Activated CD8-positive, alpha-beta memory T cell treated with anti-CD3 and anti-CD28 coated beads for 48 hours (primary cell): ENCODE results near the gene ZDHHC14.
"Not testable (repeated sequence)": the region's sequence is repeated elsewhere in the genome, so short reads cannot be mapped to it uniquely, and the experiment has no call there.

Experiments used
- DNase-seq, 3 experiments: peaks; one replicate each; pipeline ENCODE4 v3.0.0-alpha.2; 2020; ENCODE audit warnings: low read depth in 2 of 3, low spot score in 2 of 3

Gene ZDHHC14

DNA sequence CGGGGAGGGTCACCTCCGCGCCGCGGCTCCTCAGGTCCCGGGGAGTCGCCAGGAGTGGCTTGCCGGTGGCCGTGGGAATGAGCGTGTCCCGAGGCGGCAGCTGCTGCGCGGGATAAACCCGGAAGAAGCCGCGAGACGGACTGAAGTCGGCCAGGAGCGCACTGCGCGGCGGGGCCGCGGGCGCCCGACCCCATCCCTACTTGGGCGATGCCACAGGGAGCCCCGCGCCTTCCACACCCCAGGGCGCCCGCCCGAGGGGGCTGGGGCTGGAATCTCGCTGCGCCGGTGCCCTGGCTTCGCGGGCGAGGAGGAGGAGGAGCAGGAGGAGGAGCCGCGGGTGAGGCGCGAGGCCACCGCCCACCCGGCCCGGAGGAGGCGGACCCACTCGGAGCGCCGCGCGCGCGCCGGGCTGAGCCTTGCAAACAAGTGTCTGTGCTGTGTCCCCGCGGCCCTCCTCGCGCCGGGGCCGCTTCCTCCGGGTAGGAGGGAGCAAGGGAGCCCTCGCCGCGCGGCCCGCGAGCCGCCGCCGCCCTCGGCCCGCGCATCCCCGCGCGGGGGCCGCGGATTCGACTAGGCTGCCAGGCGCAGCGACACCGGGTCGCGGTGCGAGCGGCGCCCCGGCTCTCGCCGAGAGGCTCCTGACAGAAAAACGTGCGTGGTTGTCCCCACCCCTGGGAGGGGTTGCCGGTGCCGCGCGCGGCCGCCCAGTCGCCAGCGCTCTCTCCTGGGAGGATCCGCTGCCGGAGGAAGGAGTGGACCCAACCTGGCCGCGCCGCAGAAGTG is at the start of gene ZDHHC14:
ZDHHC14 (plus strand) TSS at position 412 of the 783 bp plus-strand sequence.
- DNase-seq, result peak; percentile 66 to 83 (median 83)

DNA sequence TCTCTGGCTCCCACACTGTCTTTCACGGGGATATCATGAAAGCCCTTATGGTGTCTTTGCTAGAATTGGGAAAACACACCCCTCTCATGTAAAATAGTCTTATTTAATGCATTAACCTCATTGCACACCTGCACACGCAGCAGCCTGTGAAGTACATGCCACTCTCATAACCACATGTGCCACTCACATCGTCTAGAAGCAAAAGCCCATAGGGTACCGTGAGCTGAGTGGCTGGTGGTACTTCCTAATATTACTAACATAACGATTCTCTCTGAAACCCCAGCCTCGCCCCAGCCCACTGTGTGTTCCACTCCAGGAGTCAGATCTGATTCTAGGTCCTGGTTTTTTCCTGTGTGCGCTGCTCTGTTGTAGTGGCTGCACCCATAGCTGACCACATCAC is 48.2 kb upstream of the ZDHHC14 start:
- DNase-seq, result no peak

DNA sequence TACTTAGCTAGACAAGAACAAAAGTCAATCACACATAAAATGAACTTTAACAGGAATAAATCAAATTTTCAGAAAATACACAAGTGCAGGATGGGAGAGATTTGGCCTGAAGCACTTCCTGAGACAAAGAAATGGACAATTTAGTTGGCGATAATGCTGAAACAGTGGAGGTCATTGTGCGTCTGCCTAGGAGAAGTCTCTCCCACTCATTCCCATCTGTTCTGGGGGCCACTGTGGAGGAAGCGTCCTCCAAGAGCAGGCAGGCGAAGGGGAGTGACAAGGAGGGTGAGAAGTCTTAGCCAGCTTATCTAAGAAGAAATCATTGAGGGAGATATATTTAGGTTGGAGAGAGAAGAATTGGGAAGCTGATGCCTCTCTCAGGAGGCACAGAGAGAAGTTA is 47.5 kb upstream of the ZDHHC14 start:
- no peak for DNase-seq

DNA sequence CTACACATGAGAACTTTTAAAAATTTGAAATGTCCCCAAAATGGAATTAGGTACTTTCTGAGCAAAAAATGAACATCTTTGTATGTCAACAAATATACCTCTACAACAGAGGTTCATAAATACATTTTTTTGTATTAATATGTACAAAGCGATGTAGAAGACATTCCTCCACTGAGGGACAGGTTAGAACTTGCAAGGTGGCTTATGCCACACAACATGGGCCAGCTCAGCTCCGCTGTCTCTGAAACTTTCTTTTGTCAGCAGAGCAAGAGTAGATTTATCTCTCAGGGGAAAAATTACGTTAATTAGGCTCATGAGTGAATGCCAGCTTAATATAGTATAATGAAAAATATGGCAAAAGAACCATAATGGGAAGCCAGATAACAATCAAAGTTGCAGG is 47.0 kb upstream of the ZDHHC14 start:
- no peak for DNase-seq

DNA sequence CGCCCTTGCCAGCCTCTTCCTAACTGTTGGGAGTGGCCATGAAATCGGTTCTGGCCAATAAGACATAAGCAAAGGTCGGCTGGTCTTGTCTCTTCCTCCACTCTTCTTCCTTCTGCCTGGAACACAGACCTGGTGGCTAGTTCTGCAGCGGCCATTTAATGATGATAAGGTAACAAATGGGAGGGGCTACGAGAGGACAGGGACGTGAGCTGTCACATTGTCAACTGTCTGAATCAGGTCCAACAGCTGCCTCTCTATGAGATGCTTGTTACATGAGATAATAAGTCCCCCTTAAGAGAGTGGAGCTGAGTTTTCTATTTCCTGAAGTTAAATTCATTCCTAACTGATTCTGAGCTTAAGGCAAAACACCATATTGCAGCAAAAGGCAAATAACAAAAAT is 45.2 kb upstream of the ZDHHC14 start:
- DNase-seq, result no peak

DNA sequence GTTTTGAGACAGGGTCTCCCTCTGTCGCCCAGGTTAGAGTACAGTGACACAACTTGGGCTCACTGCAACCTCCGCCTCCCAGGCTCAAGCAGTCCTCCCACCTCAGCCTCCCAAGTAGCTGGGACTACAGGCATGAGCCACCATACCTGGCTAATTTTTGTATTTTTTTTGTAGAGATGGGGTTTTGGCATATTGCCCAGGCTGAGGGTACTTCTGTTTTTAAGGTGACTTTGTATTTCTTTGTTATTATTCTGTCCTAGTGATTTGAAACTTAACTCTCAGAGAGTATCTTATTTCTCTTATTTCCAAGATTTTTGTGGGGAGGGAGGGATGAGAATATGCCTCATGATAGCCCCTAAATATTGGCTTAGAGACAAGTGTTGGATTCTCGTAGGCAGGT is 43.7 kb upstream of the ZDHHC14 start:
- DNase-seq, result not testable (repeated sequence)

DNA sequence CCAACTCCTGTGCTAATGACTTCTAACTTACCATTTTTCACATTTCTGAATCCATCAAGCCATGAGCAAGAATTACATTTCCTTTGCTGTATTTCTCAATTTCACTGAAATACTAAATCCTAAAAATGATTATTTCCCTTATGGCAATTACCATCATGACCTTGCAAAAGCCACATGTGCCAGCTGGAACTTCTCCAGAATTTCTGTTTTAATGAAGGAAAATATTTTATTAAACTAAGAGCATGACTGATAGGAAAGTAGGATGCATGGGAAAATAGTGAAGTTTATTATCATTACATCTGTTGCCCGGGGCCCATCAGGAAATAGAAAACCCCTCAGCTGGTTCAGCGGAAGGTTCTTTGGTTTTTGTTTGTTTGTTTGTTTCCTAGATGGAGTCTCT is 43.2 kb upstream of the ZDHHC14 start:
- no peak for DNase-seq

DNA sequence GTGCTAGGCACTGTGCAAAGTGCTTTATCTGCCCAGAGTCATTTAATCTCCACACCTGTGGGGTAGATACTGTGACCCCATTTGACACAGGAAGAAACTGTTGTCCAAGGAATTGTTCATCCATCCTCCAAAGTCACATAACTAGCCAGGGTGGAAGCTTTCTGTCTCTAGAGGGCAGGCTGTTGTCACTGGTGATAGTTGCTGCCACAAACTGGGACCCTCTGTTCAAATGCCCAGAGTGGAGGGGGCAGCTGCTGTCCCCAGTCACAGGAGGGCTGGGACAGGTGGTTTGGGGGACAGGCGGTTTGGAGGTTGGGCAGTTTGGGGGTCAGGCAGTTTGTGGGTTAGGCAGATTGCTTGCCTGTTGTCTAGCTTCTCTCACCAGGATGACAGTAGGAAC is 41.6 kb upstream of the ZDHHC14 start:
- DNase-seq, result no peak

DNA sequence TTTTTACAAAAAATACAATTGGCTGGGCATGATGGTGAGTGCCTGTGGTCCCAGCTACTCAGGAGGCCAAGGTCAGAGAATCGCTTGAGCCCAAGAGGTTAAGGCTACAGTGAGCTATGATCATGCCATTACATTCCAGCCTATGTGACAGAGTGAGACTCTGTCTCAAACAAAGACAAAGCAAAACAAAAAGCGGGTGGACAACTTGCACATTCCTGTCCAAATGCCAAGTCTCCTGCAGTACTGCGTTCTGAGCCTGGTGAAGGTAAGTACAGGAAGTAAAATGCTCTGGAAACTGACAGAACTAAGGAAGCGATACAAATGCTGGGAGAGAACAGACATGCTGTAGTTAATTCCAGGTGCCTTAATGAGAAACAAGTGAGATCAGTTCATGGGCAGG is 37.3 kb upstream of the ZDHHC14 start:
- DNase-seq, result no peak

DNA sequence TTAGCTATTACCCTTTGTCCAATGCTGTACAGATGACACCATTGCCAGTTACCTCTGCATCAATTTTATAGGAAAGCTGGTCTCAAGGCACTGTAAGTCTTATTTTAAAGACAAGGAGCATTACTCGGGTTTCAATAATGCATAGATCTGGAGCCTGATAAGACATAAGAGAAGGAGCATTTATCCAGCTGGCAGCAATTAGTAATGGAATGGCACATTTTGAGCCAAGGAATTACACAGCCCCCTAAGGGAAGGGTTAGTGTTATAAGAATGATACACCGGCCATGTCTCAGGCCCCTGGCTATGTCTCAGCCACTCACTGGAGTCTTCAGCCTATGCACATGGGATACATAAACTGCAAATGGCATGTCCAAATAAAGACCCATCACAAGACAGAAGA is 34.6 kb upstream of the ZDHHC14 start:
- no peak for DNase-seq

DNA sequence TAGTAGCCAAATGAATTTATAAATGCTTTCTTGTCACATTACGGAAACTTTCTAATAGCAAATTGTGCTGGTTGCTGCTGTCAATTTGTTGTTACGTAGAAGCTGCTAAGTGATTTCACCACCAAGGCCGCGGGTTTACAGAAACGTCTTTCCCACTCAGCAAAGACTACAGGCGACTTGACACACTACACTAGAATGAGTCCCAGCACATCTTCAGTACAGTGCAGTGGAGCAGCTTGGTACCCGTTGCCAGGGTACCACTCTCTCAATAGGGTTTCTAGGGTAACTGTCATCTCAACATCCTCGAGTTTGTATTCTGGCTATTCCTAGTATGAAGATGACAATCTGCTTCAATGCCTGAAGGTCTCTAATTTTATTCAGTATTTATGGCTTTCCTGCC is 22.7 kb upstream of the ZDHHC14 start:
- no peak for DNase-seq

DNA sequence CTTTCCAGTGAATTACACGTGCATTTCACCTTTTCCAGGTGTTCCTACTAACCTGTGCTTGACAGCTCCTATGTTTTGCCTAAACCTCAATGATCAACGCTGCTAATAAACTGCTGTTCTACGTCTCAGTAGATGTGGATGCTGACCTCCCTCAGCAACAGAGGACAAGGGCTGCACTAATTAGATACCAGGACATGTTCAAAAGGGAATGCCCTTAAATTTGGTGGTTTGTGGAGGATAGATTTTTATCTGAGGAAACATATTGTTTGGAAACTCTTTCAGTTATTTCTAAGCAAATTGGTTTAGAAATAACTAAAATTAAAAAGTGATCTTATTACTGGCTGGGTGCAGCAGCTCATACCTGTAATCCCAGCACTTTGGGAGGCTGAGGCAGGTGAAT is 19.1 kb upstream of the ZDHHC14 start:
- DNase-seq, result no peak

DNA sequence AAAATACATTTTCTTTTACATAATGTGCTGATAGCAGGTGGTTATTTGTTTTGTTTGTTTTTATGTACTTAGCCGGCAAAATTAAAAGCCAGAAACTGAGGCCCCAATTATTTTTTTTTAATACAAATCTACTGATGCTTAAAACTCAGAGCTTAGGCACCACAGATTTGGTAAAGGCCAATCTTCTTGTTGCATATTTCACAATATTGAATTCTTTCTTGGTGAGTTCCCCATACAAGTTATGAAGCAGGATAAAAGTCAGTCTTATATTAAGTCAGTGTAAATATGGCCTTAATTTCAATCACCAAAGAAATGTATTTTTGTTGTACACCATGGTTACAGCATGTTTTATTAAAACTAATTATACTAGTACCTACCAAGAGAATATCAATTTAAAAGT is 16.3 kb upstream of the ZDHHC14 start:
- no peak for DNase-seq

DNA sequence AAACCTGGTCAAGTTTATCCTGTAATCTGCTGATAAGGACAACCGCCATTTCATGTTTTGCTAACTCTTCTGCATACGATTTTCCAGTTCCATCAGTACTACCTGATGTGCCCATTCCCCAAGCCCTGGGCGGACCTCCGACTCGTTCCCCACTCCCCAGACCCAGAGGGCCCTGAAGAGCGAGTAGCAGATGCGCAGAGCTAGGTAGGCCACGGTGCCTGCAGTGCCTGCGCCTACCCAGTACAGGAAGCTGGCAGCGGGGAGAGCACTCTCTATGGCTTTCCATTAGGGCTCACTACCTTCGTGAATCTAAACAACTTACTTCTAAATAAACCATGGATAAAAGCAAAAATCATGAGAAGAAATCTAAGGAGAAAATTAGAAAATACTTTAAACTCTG is 14.3 kb upstream of the ZDHHC14 start:
- no peak for DNase-seq

DNA sequence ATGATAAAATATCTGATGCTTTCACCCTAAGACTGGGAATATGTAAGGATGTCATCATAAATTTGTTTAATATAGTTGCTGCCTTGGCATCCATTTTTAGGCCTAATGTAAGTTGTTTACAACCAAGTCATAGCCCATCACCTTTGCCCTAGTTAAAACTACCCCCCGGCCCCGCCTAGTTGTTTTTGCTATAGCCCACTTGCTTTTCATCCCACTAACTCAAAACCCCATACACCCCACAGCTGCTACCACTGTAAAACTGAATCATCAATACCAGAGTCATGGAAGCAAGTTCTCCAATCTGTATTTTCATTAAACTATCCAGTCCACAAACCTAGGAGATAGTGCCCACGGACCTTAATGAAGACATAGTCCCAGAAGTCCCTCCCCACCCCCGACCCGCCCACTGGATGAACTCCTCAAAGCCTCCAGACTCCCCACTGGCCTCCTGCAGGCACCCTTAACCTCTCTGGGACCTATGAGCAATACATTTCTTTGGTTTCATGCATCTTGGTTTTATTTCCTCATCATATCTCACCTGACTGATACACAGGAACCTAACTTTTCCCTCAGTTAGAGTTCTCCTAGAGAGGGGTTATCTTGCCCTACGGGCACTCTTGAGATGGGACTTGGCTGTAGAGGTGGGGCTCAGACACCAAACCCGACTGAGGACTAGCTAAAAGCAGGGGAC is 12.5 kb upstream of the ZDHHC14 start:
- no peak for DNase-seq

DNA sequence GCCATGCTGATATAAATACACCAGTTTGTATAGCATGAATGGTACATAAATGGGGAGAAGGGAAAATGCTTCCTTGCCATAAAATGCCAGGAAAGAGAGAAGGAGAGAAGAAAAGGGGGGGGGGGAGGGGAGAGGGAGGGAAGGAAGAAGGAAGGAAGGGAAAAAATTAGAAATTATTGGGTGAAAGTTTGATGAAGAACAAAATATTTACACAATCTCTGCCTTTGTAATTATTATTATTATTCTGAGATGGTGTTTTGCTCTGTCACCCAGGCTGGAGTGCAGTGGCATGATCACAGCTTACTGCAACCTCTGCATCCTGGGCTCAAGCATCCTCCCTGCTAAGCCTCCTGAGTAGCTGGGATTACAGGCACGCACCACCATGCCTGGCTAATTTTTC is 10.2 kb upstream of the ZDHHC14 start:
- DNase-seq, result no peak

DNA sequence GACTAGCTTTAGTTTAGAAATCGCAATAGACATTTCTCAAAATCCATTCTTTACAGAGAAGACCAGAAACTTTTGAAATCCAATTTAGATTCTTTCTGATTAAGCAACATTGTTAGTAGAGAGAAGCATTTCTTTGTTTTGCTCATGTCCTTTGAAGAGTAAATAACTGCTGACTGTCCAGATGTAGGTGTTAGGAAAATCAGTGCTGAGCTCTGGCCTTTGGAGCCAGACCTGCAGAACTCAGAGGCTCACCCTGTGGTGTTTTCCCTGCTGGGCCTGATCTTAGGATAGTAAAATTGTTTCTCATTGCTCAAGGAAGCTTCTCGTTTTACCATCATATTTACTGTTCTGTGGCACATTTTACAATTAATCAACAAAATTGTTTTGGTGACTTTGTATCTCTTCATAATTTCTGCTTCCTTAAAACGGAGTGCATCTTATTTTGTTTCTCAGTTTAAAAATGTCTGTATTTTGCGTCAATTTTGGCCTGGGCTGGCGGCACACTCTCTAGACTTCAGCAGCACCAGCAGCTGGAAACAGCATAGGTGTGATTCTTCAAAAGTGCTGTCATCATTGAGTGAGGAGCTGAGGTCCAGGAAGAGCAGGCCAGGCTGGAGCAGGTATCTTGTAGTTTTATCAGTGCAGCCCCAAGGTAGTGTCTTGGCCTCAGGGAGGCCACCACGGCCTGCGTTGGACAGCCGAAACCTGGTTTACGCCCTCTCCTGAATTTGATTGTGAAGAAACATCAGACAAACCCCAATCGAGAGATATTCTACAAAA is 8.3 kb upstream of the ZDHHC14 start:
- DNase-seq, result no peak

DNA sequence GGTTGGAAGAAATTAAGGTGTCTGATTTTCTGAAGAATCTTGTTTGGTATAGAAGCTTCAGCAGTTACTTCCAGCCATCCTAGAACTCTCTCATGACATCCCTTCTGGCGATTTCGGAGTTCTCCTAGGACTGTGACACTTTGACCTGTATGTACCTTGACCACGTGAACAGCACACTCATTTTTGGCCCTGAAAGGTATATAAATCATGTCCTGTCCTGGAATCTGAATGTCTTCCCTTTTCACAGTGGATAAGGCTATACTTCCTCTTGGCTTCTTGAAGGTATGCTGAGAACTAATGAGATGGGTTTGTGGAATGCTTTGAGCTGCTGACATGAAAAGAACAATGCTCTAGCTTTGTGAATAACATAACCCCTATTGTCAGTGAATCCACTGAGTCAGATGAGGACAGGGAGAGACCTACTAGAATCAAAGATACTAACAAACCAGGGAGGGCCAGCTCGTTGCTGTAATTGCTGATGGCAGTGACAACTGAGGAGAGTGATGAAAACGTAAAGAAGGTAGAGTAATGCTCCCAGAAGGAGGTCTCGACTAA is 6.0 kb upstream of the ZDHHC14 start:
- DNase-seq, result no peak

DNA sequence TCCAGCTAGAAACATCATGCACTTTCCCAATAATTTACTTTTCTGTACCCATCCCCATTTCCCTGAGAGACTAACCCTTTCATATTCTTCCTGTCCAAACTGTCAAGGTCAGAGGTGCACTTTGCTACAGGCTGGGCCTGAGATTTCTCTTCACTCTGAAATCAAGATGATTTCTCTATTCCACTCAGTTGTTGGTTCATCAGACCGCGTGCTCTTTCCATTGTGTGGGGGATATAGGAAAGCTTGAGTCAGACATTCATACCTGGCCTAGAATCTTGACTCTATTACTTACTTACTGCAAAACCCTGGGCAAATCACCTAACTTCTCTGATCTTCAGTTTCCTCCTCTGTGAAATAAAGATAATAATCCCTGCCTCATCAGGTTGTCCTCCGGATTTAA is 4.7 kb upstream of the ZDHHC14 start:
- no peak for DNase-seq

DNA sequence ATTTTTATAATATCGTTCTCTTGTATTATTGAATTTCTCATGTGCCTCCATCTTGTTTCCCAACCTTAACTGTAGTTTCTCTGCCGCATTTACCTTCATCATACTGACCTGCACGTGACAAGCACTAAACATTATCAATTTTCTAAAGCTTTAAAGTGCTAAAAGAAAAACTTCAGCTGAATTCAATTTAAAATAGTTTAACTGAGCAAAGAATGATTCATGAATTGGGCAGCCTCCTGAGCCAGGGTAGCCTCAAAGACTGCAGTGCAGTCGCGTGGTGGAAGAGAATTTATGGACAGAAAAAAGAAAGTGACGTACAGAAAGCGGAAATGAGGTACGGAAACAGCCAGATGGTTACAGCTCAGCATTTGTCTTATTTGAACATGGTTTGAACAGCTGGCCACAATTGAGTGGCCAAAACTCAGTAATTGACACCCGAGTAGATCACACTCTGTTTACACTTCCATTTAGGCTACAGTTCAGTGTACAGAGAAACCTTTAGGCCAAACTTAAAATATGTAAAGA is 4.2 kb upstream of the ZDHHC14 start:
- no peak for DNase-seq

DNA sequence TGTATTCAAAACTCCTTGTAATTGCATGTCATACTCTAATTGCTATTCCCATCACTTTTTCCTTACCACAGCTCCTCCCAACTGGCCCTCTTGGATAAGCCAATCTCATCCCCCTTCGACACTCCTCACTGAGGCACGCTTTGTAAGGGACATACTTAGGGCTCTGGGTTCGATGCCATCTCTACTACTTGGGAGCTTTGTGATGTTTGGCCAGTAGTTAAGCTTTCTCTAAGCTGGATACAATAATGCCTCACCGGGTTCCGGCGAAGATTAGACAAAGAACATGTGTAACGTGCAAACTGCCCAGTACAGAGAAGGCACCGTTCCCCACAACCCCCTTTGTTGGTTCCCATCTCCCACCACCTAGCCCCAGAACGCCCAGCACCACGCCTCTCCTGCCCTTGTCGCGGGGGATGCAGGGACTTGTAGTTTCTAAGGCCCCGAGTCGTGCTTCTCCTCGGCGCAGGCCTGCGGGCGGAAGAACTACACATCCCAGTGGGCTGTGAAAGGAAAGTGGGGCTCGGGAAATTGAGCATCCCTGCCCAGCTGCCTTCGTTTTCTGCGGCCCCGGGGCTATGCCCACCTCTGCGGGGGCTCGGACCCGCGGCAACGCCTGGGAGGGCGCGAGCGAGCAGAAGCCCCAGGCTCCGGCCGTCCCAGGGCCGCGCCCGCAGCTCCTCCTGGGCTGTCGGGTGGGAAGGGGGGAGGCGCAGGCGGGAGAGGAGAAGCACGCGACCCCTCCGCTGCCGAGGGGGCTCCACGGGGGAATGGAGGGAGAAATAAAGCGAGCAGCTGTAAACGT is 1.1 kb upstream of the ZDHHC14 start:
- peak; percentile 63 to 70 (median 66) for DNase-seq
